Aorta (tissue), 5 donors: ENCODE data around the gene TFB1M. TPM values are rescaled to one million over a fixed set of nuclear protein-coding genes. Genes with fewer than 3 reads are reported as not detected.

ENCODE experiments used
- ATAC-seq: fragments of 200-7000 bp; cut with Tn5 transposase; one replicate; pipeline ENCODE4 v1.9.1; 2022; ENCODE audit warnings: moderate library complexity; ENCODE audit not compliant: low FRiP score
- DNase-seq, 2 donors: peaks; one replicate each; pipeline ENCODE4 v3.0.0-alpha.2; 2020
- H3K27ac ChIP-seq, 2 donors: one replicate each; pipeline ENCODE4 v1.5.1; 2013; ENCODE audit warnings: low read length in 2 of 2, mild to moderate bottlenecking in 2 of 2, moderate library complexity in 2 of 2, control low read depth in 1 of 2, inconsistent platforms in 1 of 2, low read depth in 1 of 2
- H3K27me3 ChIP-seq, 2 donors: one replicate each; pipeline ENCODE4 v1.6.1; 2013; ENCODE audit warnings: control low read depth in 1 of 2, low read length in 1 of 2, mild to moderate bottlenecking in 1 of 2, moderate library complexity in 1 of 2; ENCODE audit not compliant: insufficient read depth in 2 of 2, control insufficient read depth in 1 of 2
- H3K36me3 ChIP-seq, 2 donors: one replicate each; pipeline ENCODE4 v1.6.1; 2013; ENCODE audit warnings: control low read depth in 1 of 2, low read length in 1 of 2, mild to moderate bottlenecking in 1 of 2; ENCODE audit not compliant: insufficient read depth in 2 of 2, control insufficient read depth in 1 of 2
- H3K4me1 ChIP-seq, 2 donors: one replicate each; pipeline ENCODE4 v1.6.1; 2013; ENCODE audit warnings: low read length in 2 of 2, control low read depth in 1 of 2, mild to moderate bottlenecking in 1 of 2, moderate library complexity in 1 of 2; ENCODE audit not compliant: insufficient read depth in 2 of 2, control insufficient read depth in 1 of 2
- H3K4me3 ChIP-seq, 2 donors: one replicate each; pipeline ENCODE4 v1.5.1; 2013; ENCODE audit warnings: low read length in 2 of 2, control low read depth in 1 of 2, mild to moderate bottlenecking in 1 of 2
- H3K9me3 ChIP-seq: one replicate; pipeline ENCODE4 v1.6.1; 2013; ENCODE audit warnings: mild to moderate bottlenecking, low read length; ENCODE audit not compliant: control insufficient read depth
- WGBS, 2 donors: extraction: QIAGEN DNeasy Blood & Tissue Kit; methylation state at CpG; one replicate each; pipeline ENCODE4 v1.1.7; 2013; 5-methylcytosine and 5-hydroxymethylcytosine counted together
- intact Hi-C, 2 donors: fragments of 100-400 bp; cut with DNase I; formaldehyde crosslinking; loops; one replicate each; pipeline versions ENCODE4 v1.14.2 to v1.15.0; 2022
- polyA plus RNA-seq, 2 donors: library from polyadenylated mRNA; stranded (reverse); fragments of 200-250 nt; gene quantifications; one replicate each; pipeline ENCODE4 v1.2.3, GENCODE V29; 2013
- total RNA-seq, 2 donors: library from RNA; stranded (reverse); fragmentation: NEBNext Ultra II Directional; extraction: Animal tissue kit (Norgen Biotek cat#: 25700); gene quantifications; one replicate each; pipeline ENCODE4 v1.2.1, GENCODE V29; 2021
- donor health status: healthy with polysubstance abuse.
- donor health status: Bipolar disorder and iron deficiency.
- donor health status: DM: no; HTN: no; CAD: no.
- donor health status: DM: no; HTN: no; CAD: no.
- donor health status: DM: yes; HTN: yes; CAD: no.

Gene TFB1M
- total and polyA plus RNA-seq, 4 donors = 6.0 to 23.8 (median 13.1) TPM

DNA sequence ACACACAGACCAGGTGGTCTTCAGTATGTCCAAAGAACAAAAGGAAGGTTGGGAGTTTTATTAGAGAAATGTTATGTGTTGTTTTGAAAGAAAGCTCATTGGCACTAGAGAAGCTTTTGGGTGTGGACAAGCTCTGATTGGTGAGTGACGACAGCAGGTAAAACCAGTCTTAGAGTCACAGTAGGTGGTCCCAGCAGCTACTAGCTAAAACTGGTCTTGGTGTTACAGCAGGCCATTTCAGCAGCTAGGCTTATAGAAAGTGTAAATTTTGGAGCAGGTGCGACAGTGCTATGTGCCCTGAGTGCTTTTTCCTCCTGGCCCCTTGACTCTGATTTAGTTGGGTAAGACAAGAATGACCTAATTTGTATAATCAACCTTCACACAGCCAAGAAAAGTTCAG, 46.9 kb downstream of the TFB1M start:
- no peaks in the 10 kb centered on the region for H3K9me3 ChIP-seq
- no peak overlapping the region for H3K4me3 ChIP-seq
- intact Hi-C loops = no loop called here
- H3K36me3 ChIP-seq = peaks cover 0 to 2% of the 10 kb centered on the region in 2 donors
- DNase-seq (no peak), ATAC-seq (no peak)
- H3K4me1 ChIP-seq = no peaks in the 10 kb centered on the region
- H3K27me3 ChIP-seq = no peaks in the 10 kb centered on the region
- H3K27ac ChIP-seq = no peak overlapping the region
- WGBS, 2 donors = 48 to 75% methylated on average over 2 of the region's 2 CpGs

DNA sequence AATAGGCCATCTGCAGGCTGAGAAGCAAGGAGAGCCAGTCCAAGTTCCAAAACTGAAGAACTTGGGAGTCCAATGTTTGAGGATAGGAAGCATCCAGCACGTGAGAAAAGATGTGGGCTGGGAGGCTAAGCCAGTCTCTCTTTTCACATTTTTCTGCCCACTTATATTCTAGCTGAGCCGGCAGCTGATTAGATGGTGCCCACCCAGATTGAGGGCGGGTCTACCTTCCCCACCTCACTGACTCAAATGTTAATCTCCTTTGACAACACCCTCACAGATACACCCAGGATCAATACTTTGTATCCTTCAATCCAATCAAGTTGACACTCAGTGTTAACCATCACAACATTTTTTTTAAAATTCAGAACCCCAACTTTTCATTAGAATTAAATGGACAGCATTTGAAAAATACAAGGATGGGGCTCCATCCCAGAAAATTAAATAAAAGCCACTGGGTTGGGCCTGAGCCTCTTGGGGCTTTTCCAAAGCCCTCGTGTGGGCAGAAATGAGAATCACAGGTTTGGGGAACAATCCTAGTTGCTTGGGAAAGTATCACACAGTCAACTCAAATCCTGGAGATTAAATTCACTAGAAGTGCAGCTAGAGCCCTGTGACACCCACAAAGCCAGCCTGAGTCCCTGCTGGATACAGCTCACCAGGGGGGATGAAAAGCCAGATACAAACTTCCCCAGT, 48.3 kb downstream of the TFB1M start:
- no peak overlapping the region for H3K27ac ChIP-seq
- intact Hi-C loops = no loop called here
- H3K4me3 ChIP-seq = no peak overlapping the region
- H3K36me3 ChIP-seq = peaks cover 0 to 2% of the 10 kb centered on the region in 2 donors
- DNase-seq = no peak
- 90 to 95% methylated on average over 4 of the region's 4 CpGs for WGBS, 2 donors
- ATAC-seq = no peak
- no peaks in the 10 kb centered on the region for H3K27me3 ChIP-seq
- H3K4me1 ChIP-seq = no peaks in the 10 kb centered on the region
- H3K9me3 ChIP-seq = no peaks in the 10 kb centered on the region

DNA sequence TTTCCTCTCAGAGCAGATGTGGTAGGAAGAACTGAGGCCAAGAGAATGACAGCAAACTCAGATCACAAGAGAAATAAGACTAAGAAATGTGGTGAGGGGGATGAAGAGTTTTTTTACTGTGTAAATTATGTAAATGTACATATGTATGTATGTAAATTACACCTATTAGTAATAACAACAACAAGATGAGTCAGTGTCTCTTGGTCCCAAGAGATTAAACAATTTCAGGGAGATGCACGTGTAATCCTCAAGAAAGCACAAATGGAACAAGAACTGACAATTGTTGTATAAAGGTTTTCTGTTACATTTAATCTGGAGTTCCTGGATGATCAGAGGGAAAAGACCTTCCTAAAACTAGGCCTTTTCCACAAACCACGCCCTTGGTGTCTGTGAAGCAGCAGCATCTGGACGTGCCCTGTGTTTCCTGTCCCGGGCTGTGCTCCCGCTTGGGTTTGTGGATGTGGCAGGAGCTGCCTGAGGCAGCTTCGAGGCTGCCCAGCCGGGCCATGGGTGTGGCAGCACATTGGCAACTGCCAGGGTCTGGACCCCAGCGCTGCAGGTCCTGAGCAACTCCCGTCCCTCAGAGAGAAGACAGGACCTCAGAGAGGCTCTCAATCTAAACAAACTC, 49.5 kb downstream of the TFB1M start:
- whole genome bisulfite sequencing, 2 donors = 85 to 87% methylated on average over 9 of the region's 9 CpGs
- Histone ChIP-seq H3K4me1 (no peaks in the 10 kb centered on the region), H3K27me3 (no peaks in the 10 kb centered on the region), H3K36me3 (peaks cover 0 to 2% of the 10 kb centered on the region in 2 donors), H3K27ac (no peak overlapping the region), H3K4me3 (no peak overlapping the region), H3K9me3 (no peaks in the 10 kb centered on the region)
- intact Hi-C loops = no loop called here
- DNase-seq = no peak
- ATAC-seq = no peak

DNA sequence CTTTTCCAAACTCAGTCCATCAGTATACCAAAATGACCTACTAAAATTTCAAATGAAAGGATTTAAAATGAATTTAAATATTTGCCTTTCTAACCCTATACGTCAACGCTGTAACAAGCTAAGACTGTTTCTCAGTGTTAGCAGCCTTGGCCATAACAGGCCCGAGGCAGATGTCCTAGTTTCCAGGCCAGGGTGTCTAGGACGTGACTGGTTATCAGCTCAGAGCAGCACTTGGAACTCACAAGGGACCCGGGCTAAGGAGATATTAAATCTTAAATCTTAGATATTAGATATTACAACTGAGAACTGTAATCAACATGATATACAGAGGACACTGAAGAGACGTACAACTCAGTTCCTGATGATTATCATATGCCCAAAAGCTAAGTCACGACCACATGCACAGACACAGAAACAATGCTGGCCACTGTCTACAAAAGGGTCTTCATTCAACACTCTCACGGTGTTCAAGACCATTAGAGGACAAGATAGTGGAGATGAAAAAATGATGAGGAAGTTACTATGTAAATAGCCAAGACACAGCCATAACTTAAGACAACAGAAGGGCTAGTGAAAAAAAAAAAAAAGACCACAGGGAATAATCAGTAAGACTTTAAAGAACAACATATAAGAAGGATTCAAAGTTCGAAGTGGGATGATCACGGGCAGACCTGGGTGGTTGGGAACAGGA, 50.8 kb downstream of the TFB1M start, which contains the start of gene CLDN20:
Gene CLDN20 (plus strand): TSS at position 641 of the 691 bp plus-strand sequence. CDS start 11,707 bp downstream, outside the sequence.
- WGBS, 2 donors = 91 to 93% methylated on average over 10 of the region's 10 CpGs
- no peaks in the 10 kb centered on the region for H3K9me3 ChIP-seq
- no peaks in the 10 kb centered on the region for H3K4me1 ChIP-seq
- peaks cover 0 to 9% of the 10 kb centered on the region in 2 donors for H3K36me3 ChIP-seq
- H3K4me3 ChIP-seq = no peak within 1 kb of the TSS
- no peaks in the 10 kb centered on the region for H3K27me3 ChIP-seq
- intact Hi-C loops = no loop called here
- no peak for DNase-seq
- ATAC-seq = no peak
- H3K27ac ChIP-seq = no peak within 1 kb of the TSS

DNA sequence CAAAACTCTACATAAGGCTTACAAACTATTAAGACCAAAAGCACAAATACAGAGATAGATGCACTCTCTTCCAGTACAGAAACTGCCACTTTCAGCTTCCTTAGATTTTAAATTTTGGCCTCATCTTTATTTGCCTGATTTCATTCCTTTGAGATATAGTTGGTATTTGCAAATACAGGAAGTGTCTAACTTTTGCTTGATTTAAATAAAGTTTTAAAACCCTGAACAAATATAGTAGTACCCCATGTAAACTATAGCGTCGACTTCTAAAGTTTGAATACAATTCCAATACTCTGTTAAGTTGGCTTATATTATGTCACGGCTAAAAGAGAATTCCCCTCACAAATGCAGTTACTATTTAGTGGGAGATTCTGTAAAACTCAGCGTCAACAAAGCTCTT, 51.6 kb downstream of the TFB1M start:
- Histone ChIP-seq H3K9me3 (no peaks in the 10 kb centered on the region), H3K4me1 (no peaks in the 10 kb centered on the region), H3K4me3 (no peak overlapping the region), H3K27me3 (no peaks in the 10 kb centered on the region), H3K27ac (no peak overlapping the region), H3K36me3 (peaks cover 0 to 9% of the 10 kb centered on the region in 2 donors)
- WGBS, 2 donors = 88 to 93% methylated on average over 4 of the region's 4 CpGs
- intact Hi-C loops = no loop called here
- DNase-seq (no peak), ATAC-seq (no peak)

DNA sequence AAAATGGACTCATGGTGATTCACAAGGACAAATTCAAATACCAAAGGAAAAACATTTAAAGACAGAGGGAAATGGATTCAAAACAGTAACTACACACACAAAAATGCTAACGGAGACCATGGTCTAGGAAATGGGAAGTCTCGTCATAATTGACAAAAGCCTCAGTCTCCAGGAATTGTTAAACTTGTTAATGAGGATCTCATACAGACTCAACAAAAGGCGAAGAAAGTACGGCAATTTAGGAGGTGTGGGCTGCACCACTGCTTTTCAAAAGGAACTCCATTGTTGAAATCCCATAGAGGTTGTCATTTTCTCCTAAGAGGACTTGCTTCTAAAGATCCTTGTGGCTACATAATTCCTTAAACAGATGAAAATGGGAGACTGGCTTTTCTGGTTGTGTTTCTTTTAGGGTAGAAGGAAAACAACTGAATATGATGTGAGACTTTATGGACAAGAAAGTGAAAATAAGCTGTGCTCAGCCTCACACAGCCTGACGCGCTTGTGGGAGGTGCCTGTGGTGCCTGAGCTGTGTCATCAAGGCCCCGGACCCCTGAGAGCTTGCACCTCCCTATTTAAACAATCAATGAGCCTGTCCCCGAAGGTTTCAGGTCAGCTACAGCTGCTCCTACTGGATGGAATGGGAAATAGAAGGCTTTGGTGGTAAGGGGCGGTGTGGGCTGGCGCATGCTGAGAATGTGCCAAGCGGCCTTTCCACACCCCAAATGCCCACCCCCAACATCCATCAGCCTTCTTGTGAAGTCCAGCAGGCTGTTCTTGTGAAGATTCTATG, 53.0 kb downstream of the TFB1M start:
- H3K4me1 ChIP-seq = no peaks in the 10 kb centered on the region
- ATAC-seq = no peak
- H3K36me3 ChIP-seq = peaks cover 0 to 10% of the 10 kb centered on the region in 2 donors
- no peak overlapping the region for H3K27ac ChIP-seq
- intact Hi-C loops = no loop called here
- no peak overlapping the region for H3K4me3 ChIP-seq
- 94 to 95% methylated on average over 11 of the region's 11 CpGs for WGBS, 2 donors
- no peak for DNase-seq
- no peaks in the 10 kb centered on the region for H3K27me3 ChIP-seq
- no peaks in the 10 kb centered on the region for H3K9me3 ChIP-seq

DNA sequence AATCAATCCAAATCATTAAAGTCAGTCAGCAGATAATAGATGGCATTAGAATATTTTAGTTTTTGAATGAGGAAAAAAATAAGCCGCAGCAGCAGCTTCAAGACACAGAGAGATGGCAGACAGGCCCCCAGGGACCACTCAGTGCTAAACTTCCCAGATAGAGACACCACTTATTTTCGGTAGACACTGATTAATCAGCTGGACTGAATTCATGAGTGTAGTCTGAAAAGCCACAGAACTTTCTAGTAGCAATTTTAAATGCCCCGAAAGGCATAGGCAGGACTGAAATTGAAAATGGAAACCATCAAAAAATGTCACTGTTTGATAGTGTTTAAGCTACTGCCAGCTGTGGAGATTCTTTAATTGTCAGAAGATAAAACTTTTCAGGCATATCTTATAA, 53.6 kb downstream of the TFB1M start:
- no peak overlapping the region for H3K4me3 ChIP-seq
- DNase-seq (no peak), ATAC-seq (no peak)
- intact Hi-C loops = no loop called here
- 47 to 62% methylated on average over 3 of the region's 3 CpGs for WGBS, 2 donors
- no peaks in the 10 kb centered on the region for H3K4me1 ChIP-seq
- no peaks in the 10 kb centered on the region for H3K27me3 ChIP-seq
- peaks cover 0 to 10% of the 10 kb centered on the region in 2 donors for H3K36me3 ChIP-seq
- H3K27ac ChIP-seq = no peak overlapping the region
- H3K9me3 ChIP-seq = no peaks in the 10 kb centered on the region

DNA sequence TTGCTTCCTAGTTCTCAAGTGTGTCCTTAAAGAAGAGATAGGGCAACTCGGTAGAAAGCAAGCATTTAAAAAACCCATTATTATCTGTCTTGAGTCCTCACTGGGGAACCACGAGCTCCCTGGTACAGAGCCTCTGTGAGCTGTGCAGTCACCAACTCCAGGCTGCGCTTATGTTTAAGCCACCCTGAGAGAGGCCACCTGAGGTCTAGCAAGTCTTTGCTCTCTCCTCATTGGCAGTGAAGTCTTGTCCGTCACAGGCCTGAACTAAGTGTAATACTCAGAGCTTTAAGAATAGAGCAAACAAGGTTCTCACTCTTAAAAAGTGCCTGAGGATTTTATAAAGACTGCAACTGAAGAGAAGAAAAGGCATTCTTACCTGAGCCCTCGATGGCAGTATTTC, 54.4 kb downstream of the TFB1M start:
- 91 to 92% methylated on average over 5 of the region's 5 CpGs for WGBS, 2 donors
- no peak for ATAC-seq
- intact Hi-C loops = no loop called here

More for the DNA sequence above, 54.4 kb downstream of the TFB1M start:
- H3K27ac ChIP-seq = no peak overlapping the region
- no peak for DNase-seq
- H3K27me3 ChIP-seq = no peaks in the 10 kb centered on the region
- no peaks in the 10 kb centered on the region for H3K4me1 ChIP-seq
- peaks cover 0 to 8% of the 10 kb centered on the region in 2 donors for H3K36me3 ChIP-seq
- H3K4me3 ChIP-seq = no peak overlapping the region
- no peaks in the 10 kb centered on the region for H3K9me3 ChIP-seq
